ENCODE results near the gene HES4.

GRCh38 chr1:1044455-1045078 lies 44.7 kb upstream of the HES4 start:
- TF ChIP-seq, protein P1, sequence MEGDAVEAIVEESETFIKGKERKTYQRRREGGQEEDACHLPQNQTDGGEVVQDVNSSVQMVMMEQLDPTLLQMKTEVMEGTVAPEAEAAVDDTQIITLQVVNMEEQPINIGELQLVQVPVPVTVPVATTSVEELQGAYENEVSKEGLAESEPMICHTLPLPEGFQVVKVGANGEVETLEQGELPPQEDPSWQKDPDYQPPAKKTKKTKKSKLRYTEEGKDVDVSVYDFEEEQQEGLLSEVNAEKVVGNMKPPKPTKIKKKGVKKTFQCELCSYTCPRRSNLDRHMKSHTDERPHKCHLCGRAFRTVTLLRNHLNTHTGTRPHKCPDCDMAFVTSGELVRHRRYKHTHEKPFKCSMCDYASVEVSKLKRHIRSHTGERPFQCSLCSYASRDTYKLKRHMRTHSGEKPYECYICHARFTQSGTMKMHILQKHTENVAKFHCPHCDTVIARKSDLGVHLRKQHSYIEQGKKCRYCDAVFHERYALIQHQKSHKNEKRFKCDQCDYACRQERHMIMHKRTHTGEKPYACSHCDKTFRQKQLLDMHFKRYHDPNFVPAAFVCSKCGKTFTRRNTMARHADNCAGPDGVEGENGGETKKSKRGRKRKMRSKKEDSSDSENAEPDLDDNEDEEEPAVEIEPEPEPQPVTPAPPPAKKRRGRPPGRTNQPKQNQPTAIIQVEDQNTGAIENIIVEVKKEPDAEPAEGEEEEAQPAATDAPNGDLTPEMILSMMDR (IDR thresholded peaks at IDR 0.05): no peak
- TF ChIP-seq POLR2A (IDR thresholded peaks at IDR 0.05): no peak

All from lower leg skin (tissue), 3 donors.